LNCaP clone FGC (cell line): ENCODE measurements around the gene SLC30A10.
"Not testable (repeated sequence)": the region's sequence is repeated elsewhere in the genome, so short reads cannot be mapped to it uniquely, and the experiment has no call there.

Source experiments
- DNase-seq: peaks from one replicate; pipeline ENCODE4 v3.0.0-alpha.2; 2011; ENCODE audit warnings: low read depth
- H3K4me3 ChIP-seq: 2 replicates; pipeline ENCODE4 v1.5.1; 2011; ENCODE audit warnings: mild to moderate bottlenecking, low read depth, low read length, control low read depth
- CTCF ChIP-seq: IDR thresholded peaks from 2 replicates; pipeline ENCODE4 v1.5.1; 2012; ENCODE audit warnings: mild to moderate bottlenecking; ENCODE audit not compliant: control insufficient read depth, insufficient read depth; ENCODE audit errors: extremely low read depth

Gene SLC30A10

GRCh38 chr1:219897914-219898313 is 30.4 kb downstream of the SLC30A10 start:
- no peak for TF ChIP-seq CTCF
- no peak for DNase-seq
- H3K4me3 ChIP-seq: no peak overlapping the region

GRCh38 chr1:219892271-219892670 is 36.1 kb downstream of the SLC30A10 start:
- DNase-seq: not testable (repeated sequence)

GRCh38 chr1:219891846-219892245 is 36.5 kb downstream of the SLC30A10 start:
- H3K4me3 ChIP-seq, DNase-seq: not testable (repeated sequence)

More at GRCh38 chr1:219892271-219892670, 36.1 kb downstream of the SLC30A10 start:
- H3K4me3 ChIP-seq: not testable (repeated sequence)

- H3K4me3 ChIP-seq, DNase-seq: not testable (repeated sequence)
These were observed 39.7 kb downstream of the SLC30A10 start for GRCh38 chr1:219888667-219889066.

- no peak for TF ChIP-seq CTCF
- H3K4me3 ChIP-seq: no peak overlapping the region
- no peak for DNase-seq
These were observed 42.7 kb downstream of the SLC30A10 start for GRCh38 chr1:219885680-219886079.

GRCh38 chr1:219883400-219884332 is 44.7 kb downstream of the SLC30A10 start:
- no peak for DNase-seq
- no peak overlapping the region for H3K4me3 ChIP-seq
- TF ChIP-seq CTCF: no peak

GRCh38 chr1:219882755-219883154 is 45.6 kb downstream of the SLC30A10 start:
- no peak for DNase-seq
- no peak for TF ChIP-seq CTCF
- H3K4me3 ChIP-seq: no peak overlapping the region

GRCh38 chr1:219882096-219882495 is 46.3 kb downstream of the SLC30A10 start:
- no peak for TF ChIP-seq CTCF
- no peak for DNase-seq
- no peak overlapping the region for H3K4me3 ChIP-seq
